HG02763 (cell line): ENCODE results near the gene CYP2U1.

Experiments used
- ATAC-seq: cut with Tn5 transposase; IDR thresholded peaks from one replicate; pipeline ENCODE4 v1.9.1; 2021; ENCODE audit warnings: mild to moderate bottlenecking, moderate library complexity; ENCODE audit not compliant: unreplicated experiment

Gene CYP2U1

GRCh38 chr4:107978716-107979451 lies 47.5 kb downstream of the CYP2U1 start:
- ATAC-seq: no peak

GRCh38 chr4:107987916-107988762 lies 56.8 kb downstream of the CYP2U1 start:
- no peak for ATAC-seq

- no peak for ATAC-seq
Measured at GRCh38 chr4:107988763-107989035, 57.4 kb downstream of the CYP2U1 start.

DNA sequence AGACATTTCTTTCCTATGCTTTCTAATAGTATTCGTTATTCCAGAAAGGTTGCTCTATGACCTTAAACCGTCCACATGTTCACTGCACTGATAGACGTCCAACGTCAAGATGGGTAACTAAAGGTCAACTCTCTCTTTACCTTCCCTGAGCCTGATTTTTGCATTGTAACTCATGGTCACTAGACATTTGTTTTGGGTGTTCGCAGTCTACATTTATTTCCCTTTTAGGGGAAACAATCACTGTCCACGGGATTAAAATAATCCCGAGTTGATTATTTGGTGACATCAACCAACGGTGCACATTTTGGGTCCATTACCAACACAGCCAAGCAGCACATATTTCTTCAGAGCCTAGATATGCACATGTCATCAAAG lies 57.8 kb downstream of the CYP2U1 start:
- no peak for ATAC-seq

GRCh38 chr4:107989537-107990386 lies 58.4 kb downstream of the CYP2U1 start, which contains the start of gene HADH:
HADH (plus strand) TSS chr4:107989889; CDS start chr4:107989933, 44 bp downstream.
- peak; percentile 97 for ATAC-seq

DNA sequence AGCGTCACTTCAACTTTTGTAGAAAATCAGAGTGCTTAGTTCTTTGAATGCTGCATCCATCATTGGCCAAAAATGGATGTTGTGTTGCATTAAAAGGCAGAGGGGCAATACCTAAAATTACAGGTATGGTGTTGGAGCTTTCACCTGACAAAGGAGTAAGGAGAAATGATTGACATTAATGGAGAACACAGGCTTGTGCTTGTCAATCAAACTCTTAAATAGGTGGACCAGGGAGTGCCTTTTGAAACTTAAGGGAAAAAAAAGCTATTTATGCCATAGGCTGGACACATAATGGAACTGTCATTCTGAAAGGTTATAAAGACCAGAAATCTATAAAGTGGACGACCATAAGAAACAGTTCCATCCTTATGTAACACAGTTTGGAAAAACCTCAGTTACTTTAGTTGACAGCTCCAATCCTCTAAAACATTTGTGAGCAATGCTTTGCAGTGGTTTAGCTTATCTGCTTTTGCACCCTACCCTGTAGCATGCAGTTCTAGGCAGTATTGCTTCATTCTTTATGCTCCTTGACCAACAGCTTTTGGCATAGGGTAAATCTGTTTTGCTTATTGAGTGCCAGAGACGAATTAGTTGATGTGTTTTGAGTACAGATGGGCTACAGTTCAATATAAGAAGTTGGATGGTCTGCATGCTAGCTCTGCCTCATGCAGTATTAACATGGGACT lies 60.7 kb downstream of the CYP2U1 start:
- no peak for ATAC-seq

DNA sequence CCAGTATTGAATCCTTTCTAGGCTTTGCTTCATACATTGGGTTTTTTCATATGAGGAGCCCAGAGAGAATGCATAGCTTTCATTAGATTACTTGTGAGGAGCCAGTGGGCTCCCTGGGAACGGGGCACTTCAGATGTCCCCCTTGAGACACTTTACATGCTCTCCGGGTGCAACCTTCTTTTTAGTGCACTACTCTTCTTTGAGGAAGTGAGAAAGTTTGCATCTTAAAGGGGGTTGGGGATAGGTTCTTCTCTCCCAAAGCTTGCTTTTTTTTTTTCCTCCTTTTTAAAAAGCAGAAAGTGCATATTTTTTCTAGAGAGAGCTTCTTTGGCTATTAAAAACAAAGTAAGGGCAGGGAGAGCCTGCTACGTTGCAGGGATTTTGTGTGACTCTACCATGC lies 62.6 kb downstream of the CYP2U1 start:
- ATAC-seq: peak; percentile 27

DNA sequence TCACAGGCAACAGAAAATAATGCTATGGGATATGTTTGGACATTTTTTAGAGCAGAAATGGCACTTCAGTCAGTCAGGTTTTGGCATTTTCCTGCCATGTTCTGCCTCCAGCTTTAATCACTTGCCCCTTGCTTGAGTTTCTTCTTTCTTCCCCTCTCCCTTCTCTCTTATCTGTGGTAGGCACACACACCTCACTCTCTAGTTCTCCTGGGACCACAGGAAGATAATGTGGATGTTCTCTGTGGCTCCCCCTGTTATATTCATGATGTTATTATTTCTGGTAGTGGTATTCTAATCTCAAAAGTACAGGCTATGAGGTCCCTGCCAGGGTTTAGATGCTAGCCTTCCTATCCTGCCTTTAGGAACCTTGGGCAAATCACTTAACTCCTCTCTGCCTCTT lies 63.5 kb downstream of the CYP2U1 start:
- ATAC-seq: no peak

DNA sequence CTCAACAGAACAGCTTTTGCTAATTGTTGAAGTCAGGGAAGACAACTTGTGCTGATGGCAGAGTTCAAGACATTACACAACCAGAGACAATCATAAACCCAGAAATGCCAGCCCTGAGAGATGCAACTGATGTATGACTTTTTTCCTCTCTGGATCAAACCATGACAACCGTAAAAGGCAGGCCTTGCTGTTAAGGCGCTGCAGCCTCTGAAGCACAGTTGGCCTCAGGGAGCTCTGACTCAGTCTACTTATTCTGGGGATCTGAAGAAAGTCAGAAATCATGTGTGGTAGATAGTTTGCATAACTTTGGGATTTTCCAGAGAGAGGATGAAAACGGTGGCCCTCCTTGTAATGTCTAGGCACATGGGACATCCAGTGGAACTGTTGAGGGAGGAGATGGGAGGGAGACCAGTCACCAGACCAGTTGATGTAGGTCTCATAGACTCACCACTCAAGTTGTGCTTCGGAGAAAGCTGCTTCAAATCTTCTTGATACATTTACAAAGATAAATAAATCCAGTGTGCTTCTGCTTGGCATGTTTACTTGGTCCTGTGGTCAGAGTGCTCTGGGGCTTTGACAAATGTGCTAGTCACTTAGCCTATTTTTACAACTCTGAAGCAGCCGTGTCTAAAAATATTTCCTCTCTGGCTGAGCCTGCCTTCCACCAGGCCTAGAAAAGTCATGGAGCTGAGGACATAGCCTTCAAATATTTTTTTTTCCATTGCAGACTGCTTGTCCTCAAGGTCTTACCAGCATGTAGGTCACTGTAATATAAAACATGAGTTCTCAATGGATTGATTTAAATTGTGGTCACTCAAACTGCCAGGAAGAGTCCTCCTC lies 65.8 kb downstream of the CYP2U1 start:
- ATAC-seq: no peak

- ATAC-seq: no peak
Measured at GRCh38 chr4:107997794-107998193, 66.4 kb downstream of the CYP2U1 start.

DNA sequence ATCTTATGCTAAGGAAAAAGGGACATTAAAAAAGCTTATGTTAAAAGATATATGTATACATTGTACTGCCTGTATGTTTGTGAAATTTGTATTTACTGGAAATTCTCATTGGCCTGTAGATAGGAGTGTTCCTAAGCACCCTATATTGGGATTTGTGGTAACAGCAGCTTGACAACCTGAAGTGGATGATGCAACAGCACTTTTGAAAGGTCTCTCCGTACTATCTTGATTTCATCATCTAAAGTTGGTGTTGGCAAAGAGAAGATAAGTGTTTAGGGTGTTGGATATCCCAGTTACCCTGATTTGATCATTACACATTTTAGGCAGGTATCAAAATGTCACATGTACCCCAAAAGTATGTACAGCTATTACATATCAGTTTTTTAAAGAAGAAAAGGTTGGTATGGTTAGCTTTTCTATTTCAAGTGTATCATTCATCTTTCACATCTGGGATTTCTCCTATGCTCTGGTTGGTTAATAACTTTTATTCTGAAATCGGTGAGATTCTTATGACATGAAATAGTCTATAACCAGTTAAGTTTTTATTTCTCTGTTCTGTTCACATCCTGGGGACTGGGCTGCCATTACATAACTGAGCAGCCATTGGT lies 68.7 kb downstream of the CYP2U1 start:
- no peak for ATAC-seq

DNA sequence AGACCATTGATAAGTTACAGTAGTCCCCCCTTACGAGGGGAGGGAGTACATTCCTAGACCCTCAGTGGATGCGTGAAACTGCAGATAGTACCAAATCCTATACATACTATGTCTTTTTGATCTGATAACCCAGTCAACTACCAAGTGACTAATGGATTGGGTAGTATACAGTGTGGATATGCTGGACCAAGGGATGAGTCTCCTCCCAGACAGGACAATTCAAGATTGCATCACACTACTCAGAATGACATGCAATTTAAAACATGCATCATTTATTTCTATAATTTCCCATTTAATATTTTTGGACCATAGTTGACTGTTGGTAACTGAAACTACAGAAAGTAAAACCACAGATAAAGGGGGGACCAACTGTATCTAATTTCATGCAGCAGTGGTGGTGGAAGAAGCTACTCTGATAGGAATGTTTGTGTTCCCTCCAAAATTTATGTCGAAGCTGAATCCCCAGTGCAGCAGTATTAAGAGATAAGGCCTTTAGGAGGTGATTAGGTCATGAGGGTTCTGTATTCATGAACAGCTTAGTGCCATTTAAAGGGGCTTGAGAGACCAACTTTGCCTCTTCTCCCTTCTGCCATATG lies 70.3 kb downstream of the CYP2U1 start:
- ATAC-seq: no peak
